ENCODE measurements around the gene SOS1.

- TF ChIP-seq CTCF (IDR thresholded peaks at IDR 0.05) (no peak), POLR2A (IDR thresholded peaks at IDR 0.05) (no peak)
These were observed 169.1 kb downstream of the SOS1 start for GRCh38 chr2:38951766-38952165.

Data from right lobe of liver (tissue), 4 donors.